Testis (tissue), 2 donors: ENCODE measurements around the gene AURKA.

Source experiments
- CTCF ChIP-seq, 3 experiments: fragments of 450-650 bp in 2 of 3; fragments of 200-600 bp in 1 of 3; sonication (generic) in 1 of 3; IDR thresholded peaks; one replicate each; pipeline ENCODE4 v1.5.1; 2016 to 2019; ENCODE audit warnings: antibody characterized with exemption in 3 of 3, mild to moderate bottlenecking in 2 of 3, moderate library complexity in 1 of 3
- POLR2A ChIP-seq: fragments of 450-650 bp; IDR thresholded peaks from one replicate; pipeline ENCODE4 v1.6.1; 2017; ENCODE audit warnings: antibody characterized with exemption, mild to moderate bottlenecking, moderate library complexity

- TF ChIP-seq POLR2A (no peak), CTCF (IDR thresholded peaks at IDR 0.05) (no peak)
Observed at GRCh38 chr20:56430957-56431356, 38.9 kb upstream of the AURKA start.
